Stimulated activated memory B cell treated with anti-CD40 and anti-IgM and Interleukin-4, amounts not matched to agents 10 μg/mL and 1 μg/mL and 100 μg/mL, for 72 hours (primary cell): ENCODE measurements around the gene TFB2M.
"Not testable (repeated sequence)": the region's sequence is repeated elsewhere in the genome, so short reads cannot be mapped to it uniquely, and the experiment has no call there.

Source experiments
- ATAC-seq: fragments of 150-1000 bp; cut with Tn5 transposase; 2 replicates; pipeline ENCODE4 v1.10.0; 2021
- H3K27ac Mint-ChIP-seq: one replicate; pipeline ENCODE4 v1.8.0; 2022; ENCODE audit warnings: mild to moderate bottlenecking, mixed read lengths
- H3K27me3 Mint-ChIP-seq: one replicate; pipeline ENCODE4 v1.8.0; 2022; ENCODE audit warnings: mixed read lengths
- H3K36me3 Mint-ChIP-seq: one replicate; pipeline ENCODE4 v1.8.0; 2022; ENCODE audit warnings: mixed read lengths
- H3K4me1 Mint-ChIP-seq: one replicate; pipeline ENCODE4 v1.8.0; 2022; ENCODE audit warnings: mixed read lengths
- H3K4me3 Mint-ChIP-seq: one replicate; pipeline ENCODE4 v1.8.0; 2022; ENCODE audit warnings: mild to moderate bottlenecking, moderate library complexity, mixed read lengths
- H3K9me3 Mint-ChIP-seq: one replicate; pipeline ENCODE4 v1.8.0; 2022; ENCODE audit warnings: mixed read lengths

Gene TFB2M

DNA sequence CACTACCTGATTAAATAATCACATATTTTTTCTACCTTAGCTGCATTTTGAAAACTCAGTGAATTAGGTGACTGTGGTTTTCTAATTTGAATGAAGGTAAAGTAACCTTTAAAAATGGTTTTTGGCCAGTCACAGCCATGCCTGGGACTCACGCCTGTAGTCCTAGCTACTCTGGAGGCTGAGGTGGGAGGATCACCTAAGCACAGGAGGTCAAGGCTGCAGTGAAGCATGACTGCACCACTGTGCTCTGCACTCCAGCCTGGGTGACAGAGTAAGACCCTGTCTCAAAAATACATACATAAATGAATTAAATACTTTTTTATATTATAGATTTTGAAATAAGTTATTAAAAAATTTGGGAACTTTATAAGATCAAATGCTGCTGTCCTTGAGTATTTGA, 5.9 kb upstream of the TFB2M start:
- no peaks in the 10 kb centered on the region for H3K9me3 Mint-ChIP-seq
- no peak for ATAC-seq
- peak overlapping the region; percentile 86 for H3K27ac Mint-ChIP-seq
- peaks cover 50% of the 10 kb centered on the region for H3K4me1 Mint-ChIP-seq
- no peak overlapping the region for H3K4me3 Mint-ChIP-seq
- no peaks in the 10 kb centered on the region for H3K27me3 Mint-ChIP-seq
- peaks cover 15% of the 10 kb centered on the region for H3K36me3 Mint-ChIP-seq

GRCh38 chr1:246571309-246571708, 5.2 kb upstream of the TFB2M start:
- ATAC-seq, H3K9me3 Mint-ChIP-seq, H3K27me3 Mint-ChIP-seq: not testable (repeated sequence)
- H3K4me3 Mint-ChIP-seq: peak overlapping the region; percentile 13
- peak overlapping the region; percentile 86 for H3K27ac Mint-ChIP-seq
- H3K4me1 Mint-ChIP-seq: peaks cover 48% of the 10 kb centered on the region
- peaks cover 14% of the 10 kb centered on the region for H3K36me3 Mint-ChIP-seq

GRCh38 chr1:246569248-246570238, 3.5 kb upstream of the TFB2M start:
- Mint-ChIP-seq H3K36me3 (peaks cover 7% of the 10 kb centered on the region), H3K27ac (peak overlapping the region; percentile 86), H3K9me3 (no peaks in the 10 kb centered on the region), H3K4me1 (peaks cover 49% of the 10 kb centered on the region), H3K4me3 (peak overlapping the region; percentile 72), H3K27me3 (no peaks in the 10 kb centered on the region)
- no peak for ATAC-seq

DNA sequence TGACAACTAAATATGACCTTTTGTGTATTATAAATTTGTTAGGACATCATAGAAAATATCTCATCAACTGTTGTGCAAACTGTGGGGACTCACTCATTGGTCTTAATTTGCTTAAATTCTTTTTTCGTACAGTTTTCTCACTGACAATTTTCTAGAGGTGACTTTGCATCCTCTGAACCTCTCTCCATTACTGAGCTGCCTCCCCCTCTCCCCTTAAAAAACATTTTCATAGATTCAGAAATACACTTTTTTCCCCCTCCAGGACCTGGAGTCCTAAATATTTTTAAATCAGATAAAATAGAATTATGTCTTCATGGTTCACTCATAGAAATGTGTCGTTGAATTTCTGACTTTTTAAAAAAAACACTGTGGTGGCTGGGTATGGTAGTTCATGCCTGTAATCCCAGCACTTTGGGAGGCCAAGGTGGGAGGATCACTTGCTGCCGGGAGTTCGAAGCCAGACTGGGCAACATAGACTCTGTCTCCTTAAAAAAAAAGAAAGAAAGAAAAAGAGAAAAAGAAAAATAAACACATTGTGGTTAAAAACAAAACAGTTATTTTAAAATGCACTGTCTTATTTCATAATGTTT, 1.7 kb upstream of the TFB2M start:
- no peak for ATAC-seq
- peak overlapping the region; percentile 100 for H3K4me3 Mint-ChIP-seq
- no peaks in the 10 kb centered on the region for H3K9me3 Mint-ChIP-seq
- no peaks in the 10 kb centered on the region for H3K27me3 Mint-ChIP-seq
- H3K4me1 Mint-ChIP-seq: peaks cover 43% of the 10 kb centered on the region
- peaks cover 7% of the 10 kb centered on the region for H3K36me3 Mint-ChIP-seq
- peak overlapping the region; percentile 92 for H3K27ac Mint-ChIP-seq

GRCh38 chr1:246566813-246567645, 968 bp upstream of the TFB2M start:
- H3K27ac Mint-ChIP-seq: peak overlapping the region; percentile 92
- H3K27me3 Mint-ChIP-seq: no peaks in the 10 kb centered on the region
- peaks cover 43% of the 10 kb centered on the region for H3K4me1 Mint-ChIP-seq
- ATAC-seq: peak; percentile 52
- H3K36me3 Mint-ChIP-seq: peaks cover 7% of the 10 kb centered on the region
- peak overlapping the region; percentile 100 for H3K4me3 Mint-ChIP-seq
- no peaks in the 10 kb centered on the region for H3K9me3 Mint-ChIP-seq

DNA sequence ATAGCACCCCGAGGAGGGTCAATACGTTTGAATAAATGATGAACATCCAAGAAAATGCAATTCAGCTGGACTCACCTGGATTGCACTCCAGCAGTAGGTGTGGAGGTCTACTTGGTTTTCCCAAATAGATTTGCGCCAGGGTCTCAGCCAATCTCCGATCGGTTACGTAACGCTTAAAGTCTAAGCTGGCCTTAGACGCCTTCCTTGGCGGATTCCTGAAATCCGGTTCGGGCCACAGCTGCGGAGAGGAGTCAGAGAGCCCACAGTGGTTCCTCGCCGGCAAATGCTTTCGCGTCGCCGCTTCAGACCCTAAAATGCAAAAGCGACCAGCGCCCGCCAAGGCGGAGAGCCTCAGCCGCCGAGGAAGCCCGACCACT, 322 bp downstream of the TFB2M start:
- no peak for ATAC-seq
- Mint-ChIP-seq H3K36me3 (peaks cover 7% of the 10 kb centered on the region), H3K27me3 (no peaks in the 10 kb centered on the region), H3K27ac (peak overlapping the region; percentile 92), H3K4me3 (peak overlapping the region; percentile 100), H3K9me3 (no peaks in the 10 kb centered on the region), H3K4me1 (peaks cover 38% of the 10 kb centered on the region)

DNA sequence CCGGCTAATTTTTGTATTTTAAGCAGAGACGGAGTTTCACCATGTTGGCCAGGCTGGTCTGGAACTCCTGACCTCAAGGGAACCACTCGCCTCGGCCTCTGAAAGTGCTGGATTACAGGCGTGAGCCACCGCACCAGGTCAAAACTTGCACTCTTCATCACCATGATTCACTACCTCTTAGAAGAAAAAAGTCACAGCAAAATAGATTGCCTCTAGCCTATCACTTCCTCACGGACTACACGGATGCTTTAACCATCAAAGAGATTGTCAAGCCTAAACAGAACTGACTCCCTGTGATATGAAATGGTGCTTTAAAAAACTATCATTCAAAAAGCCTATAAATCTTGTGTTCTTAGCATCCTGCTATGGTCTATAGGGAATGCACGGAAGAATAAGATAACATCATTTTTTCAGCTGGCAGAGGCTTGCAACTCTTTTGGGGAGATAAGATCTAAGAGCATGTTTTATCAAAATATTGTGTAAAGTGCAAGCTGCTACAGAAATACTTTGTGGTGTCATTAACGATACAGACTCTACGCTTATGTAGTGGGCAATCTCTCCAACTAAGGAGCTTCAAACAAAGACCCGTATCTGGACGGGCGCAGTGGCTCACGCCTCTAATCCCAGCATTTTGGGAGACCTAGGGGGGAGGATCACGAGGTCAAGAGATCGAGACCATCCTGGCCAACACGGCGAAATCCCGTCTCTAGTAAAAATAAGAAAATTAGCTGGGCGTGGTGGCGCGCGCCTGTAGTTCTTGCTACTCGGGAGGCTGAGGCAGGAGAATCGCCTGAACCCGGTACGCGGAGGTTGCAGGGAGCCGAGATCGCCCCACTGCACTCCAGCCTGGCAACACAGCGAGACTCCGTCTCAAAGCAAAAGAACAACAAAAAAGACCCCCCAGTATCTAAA, 966 bp downstream of the TFB2M start:
- H3K27me3 Mint-ChIP-seq: no peaks in the 10 kb centered on the region
- no peak for ATAC-seq
- H3K9me3 Mint-ChIP-seq: no peaks in the 10 kb centered on the region
- peak overlapping the region; percentile 100 for H3K4me3 Mint-ChIP-seq
- peaks cover 31% of the 10 kb centered on the region for H3K4me1 Mint-ChIP-seq
- peaks cover 7% of the 10 kb centered on the region for H3K36me3 Mint-ChIP-seq
- H3K27ac Mint-ChIP-seq: peak overlapping the region; percentile 92

GRCh38 chr1:246560833-246561232, 5.2 kb downstream of the TFB2M start:
- H3K4me3 Mint-ChIP-seq, ATAC-seq, H3K9me3 Mint-ChIP-seq, H3K27ac Mint-ChIP-seq, H3K27me3 Mint-ChIP-seq: not testable (repeated sequence)
- Mint-ChIP-seq H3K4me1 (peaks cover 16% of the 10 kb centered on the region), H3K36me3 (peaks cover 32% of the 10 kb centered on the region)

DNA sequence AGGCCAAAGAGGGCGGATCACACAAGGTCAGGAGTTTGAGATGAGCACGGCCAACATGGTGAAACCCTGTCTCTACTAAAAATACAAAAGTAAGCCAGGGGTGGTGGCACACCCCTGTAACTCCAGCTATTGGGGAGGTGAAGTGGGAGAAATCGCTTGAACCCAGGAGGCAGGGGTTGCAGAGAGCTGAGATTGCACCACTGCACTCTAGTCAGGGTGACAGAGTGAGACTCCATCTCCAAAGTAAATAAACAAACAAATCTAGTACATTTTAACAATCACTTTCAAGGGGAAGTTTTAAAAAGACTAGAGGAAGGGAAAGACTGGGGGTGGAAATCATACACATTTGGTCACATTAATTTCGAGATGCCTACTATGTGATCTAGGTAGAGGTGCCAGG, 6.8 kb downstream of the TFB2M start:
- H3K4me1 Mint-ChIP-seq: peaks cover 8% of the 10 kb centered on the region
- no peak for ATAC-seq
- no peak overlapping the region for H3K27ac Mint-ChIP-seq
- no peaks in the 10 kb centered on the region for H3K27me3 Mint-ChIP-seq
- H3K4me3 Mint-ChIP-seq: no peak overlapping the region
- peaks cover 46% of the 10 kb centered on the region for H3K36me3 Mint-ChIP-seq
- H3K9me3 Mint-ChIP-seq: no peaks in the 10 kb centered on the region

GRCh38 chr1:246558041-246558440, 8.0 kb downstream of the TFB2M start:
- Mint-ChIP-seq H3K36me3 (peaks cover 55% of the 10 kb centered on the region), H3K9me3 (no peaks in the 10 kb centered on the region), H3K27ac (no peak overlapping the region)

DNA sequence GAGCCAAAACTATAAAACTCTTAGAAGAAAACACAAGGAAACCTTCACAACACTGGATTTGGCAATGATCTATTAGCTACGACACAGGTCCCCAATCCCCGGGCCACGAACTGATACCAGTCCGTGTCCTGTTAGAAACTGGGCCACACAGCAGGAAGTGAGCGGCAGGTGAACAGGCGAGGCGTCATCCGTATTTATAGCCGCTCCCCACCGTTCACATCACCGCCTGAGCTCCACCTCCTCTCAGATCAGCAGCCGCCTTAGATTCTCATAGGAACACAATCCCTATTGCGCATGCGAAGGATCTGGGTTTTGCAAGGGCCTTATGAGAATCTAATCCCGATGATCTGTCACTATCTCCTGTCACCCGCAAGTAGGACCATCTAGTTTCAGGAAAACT, 11.9 kb downstream of the TFB2M start:
- Mint-ChIP-seq H3K27ac (no peak overlapping the region), H3K27me3 (no peaks in the 10 kb centered on the region), H3K36me3 (peaks cover 63% of the 10 kb centered on the region)

More at GRCh38 chr1:246558041-246558440, 8.0 kb downstream of the TFB2M start:
- no peak overlapping the region for H3K4me3 Mint-ChIP-seq
- ATAC-seq: no peak
- H3K4me1 Mint-ChIP-seq: peaks cover 8% of the 10 kb centered on the region
- H3K27me3 Mint-ChIP-seq: no peaks in the 10 kb centered on the region

GRCh38 chr1:246552110-246552509, 14.0 kb downstream of the TFB2M start:
- Mint-ChIP-seq H3K9me3 (no peaks in the 10 kb centered on the region), H3K36me3 (peaks cover 46% of the 10 kb centered on the region), H3K27ac (no peak overlapping the region), H3K27me3 (no peaks in the 10 kb centered on the region), H3K4me3 (no peak overlapping the region), H3K4me1 (no peaks in the 10 kb centered on the region)
- no peak for ATAC-seq

More for the DNA sequence above, 11.9 kb downstream of the TFB2M start:
- H3K9me3 Mint-ChIP-seq: no peaks in the 10 kb centered on the region
- no peak for ATAC-seq
- peaks cover 2% of the 10 kb centered on the region for H3K4me1 Mint-ChIP-seq
- H3K4me3 Mint-ChIP-seq: no peak overlapping the region

GRCh38 chr1:246550402-246550801, 15.7 kb downstream of the TFB2M start:
- no peaks in the 10 kb centered on the region for H3K9me3 Mint-ChIP-seq
- ATAC-seq: no peak
- H3K4me1 Mint-ChIP-seq: no peaks in the 10 kb centered on the region
- peaks cover 41% of the 10 kb centered on the region for H3K36me3 Mint-ChIP-seq
- no peak overlapping the region for H3K4me3 Mint-ChIP-seq
- H3K27me3 Mint-ChIP-seq: no peaks in the 10 kb centered on the region
- H3K27ac Mint-ChIP-seq: no peak overlapping the region

DNA sequence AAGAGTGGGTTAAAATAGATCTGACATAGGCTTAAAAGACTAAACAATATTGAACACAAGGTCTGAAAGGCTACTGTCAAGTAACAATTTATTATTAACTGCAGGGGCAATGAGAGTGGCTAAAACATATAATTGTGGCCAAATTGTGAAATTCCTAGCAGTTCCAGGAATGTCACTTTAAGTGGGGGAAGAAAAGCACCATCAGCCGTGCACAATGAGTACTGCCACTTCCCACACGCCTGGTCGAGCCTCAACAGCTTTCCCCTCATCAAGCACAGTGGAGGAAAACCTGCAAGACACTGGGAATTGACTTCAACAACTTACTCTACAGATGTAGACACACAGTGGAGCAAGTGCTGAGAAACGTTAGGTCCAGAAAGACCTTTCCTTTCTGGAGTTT, 16.4 kb downstream of the TFB2M start:
- H3K4me1 Mint-ChIP-seq: no peaks in the 10 kb centered on the region
- H3K9me3 Mint-ChIP-seq: no peaks in the 10 kb centered on the region
- ATAC-seq: no peak
- H3K4me3 Mint-ChIP-seq: no peak overlapping the region
- H3K36me3 Mint-ChIP-seq: peaks cover 35% of the 10 kb centered on the region
- H3K27me3 Mint-ChIP-seq: no peaks in the 10 kb centered on the region
- no peak overlapping the region for H3K27ac Mint-ChIP-seq
